Endometrial microvascular endothelial cells (primary cell): ENCODE measurements around the gene PLXNB2. TPM values are rescaled to one million over a fixed set of nuclear protein-coding genes. Genes with fewer than 3 reads are reported as not detected.

Experiments
- in situ Hi-C: cut with HindIII; loops from 2 replicates; pipeline ENCODE4 v1.10.0; 2017; ENCODE audit warnings: low sequenced_read_pairs, low pct_unique_long_range_greater_than_20kb; ENCODE audit errors: inconsistent ontology term
- total RNA-seq: library from RNA; depleted of rRNA; stranded (reverse); fragments of >200 nt; gene quantifications from one replicate; pipeline ENCODE4 v1.2.3, GENCODE V29; 2015; ENCODE audit errors: inconsistent ontology term

PLXNB2 gene
- total RNA-seq, 1 donor from 2014 or later, result 37.7 TPM

GRCh38 chr22:50272044-50272802 lies 35.2 kb downstream of the PLXNB2 start:
- in situ Hi-C loops, result no loop called here

- in situ Hi-C loops, result no loop called here
Observed at GRCh38 chr22:50271519-50271970, 35.9 kb downstream of the PLXNB2 start.

GRCh38 chr22:50270666-50271394 lies 36.6 kb downstream of the PLXNB2 start:
- in situ Hi-C loops, result no loop called here

GRCh38 chr22:50269970-50270665 lies 37.3 kb downstream of the PLXNB2 start, which contains the start of gene MAPK11:
Gene MAPK11, minus strand, starts transcription at chr22:50270380. Its CDS starts 88 bp downstream, at chr22:50270292.
- in situ Hi-C loops, result no loop called here

- in situ Hi-C loops, result no loop called here
Observed at GRCh38 chr22:50269573-50269969, 37.9 kb downstream of the PLXNB2 start.

- in situ Hi-C loops, result no loop called here
Observed at GRCh38 chr22:50268655-50269113, 38.8 kb downstream of the PLXNB2 start.

GRCh38 chr22:50267591-50268390 lies 39.7 kb downstream of the PLXNB2 start:
- in situ Hi-C loops, result no loop called here

GRCh38 chr22:50266994-50267393 lies 40.5 kb downstream of the PLXNB2 start:
- in situ Hi-C loops, result no loop called here

- in situ Hi-C loops, result no loop called here
Observed at GRCh38 chr22:50264946-50265669, 42.3 kb downstream of the PLXNB2 start.

GRCh38 chr22:50264104-50264745 lies 43.2 kb downstream of the PLXNB2 start:
- in situ Hi-C loops, result no loop called here

- in situ Hi-C loops, result no loop called here
Observed at GRCh38 chr22:50262973-50263617, 44.4 kb downstream of the PLXNB2 start.

- in situ Hi-C loops, result no loop called here
Observed at GRCh38 chr22:50262460-50262911, 45.0 kb downstream of the PLXNB2 start.

- in situ Hi-C loops, result no loop called here
Observed at GRCh38 chr22:50261615-50262459, 45.6 kb downstream of the PLXNB2 start, which contains the start of gene MAPK12. Gene MAPK12, minus strand, starts transcription at chr22:50261683. Its CDS starts 174 bp downstream, at chr22:50261509.

- in situ Hi-C loops, result no loop called here
Observed at GRCh38 chr22:50260801-50261614, 46.4 kb downstream of the PLXNB2 start.

GRCh38 chr22:50260434-50260800 lies 47.0 kb downstream of the PLXNB2 start:
- in situ Hi-C loops, result no loop called here
